SK-N-SH (cell line): ENCODE data around the gene RECK.

Experiments
- JUND ChIP-seq: IDR thresholded peaks from 2 replicates; pipeline ENCODE4 v1.4.0; 2012
- MXI1 ChIP-seq: IDR thresholded peaks from 2 replicates; pipeline ENCODE4 v1.6.1; 2012; ENCODE audit warnings: mild to moderate bottlenecking, low read depth, low read length, improper control_type of control experiment
- POLR2AphosphoS5 ChIP-seq: IDR thresholded peaks from 2 replicates; pipeline ENCODE4 v1.6.1; 2012; ENCODE audit warnings: low read depth, low read length
- RAD21 ChIP-seq: IDR thresholded peaks from 2 replicates; pipeline ENCODE4 v1.6.1; 2012; ENCODE audit warnings: mild to moderate bottlenecking, low read length
- RFX5 ChIP-seq: IDR thresholded peaks from 2 replicates; pipeline ENCODE4 v1.6.1; 2012; ENCODE audit warnings: mild to moderate bottlenecking, improper control_type of control experiment, low read length
- SMC3 ChIP-seq: IDR thresholded peaks from 2 replicates; pipeline ENCODE4 v1.6.1; 2012; ENCODE audit warnings: low read depth, low read length, improper control_type of control experiment
- TCF12 ChIP-seq: IDR thresholded peaks from 2 replicates; pipeline ENCODE4 v1.4.0; 2012
- TF ChIP-seq, protein P1 (sequence below): fragments of 200-600 bp; sonication (generic); IDR thresholded peaks from 2 replicates; pipeline ENCODE4 v1.6.1; 2017; ENCODE audit warnings: antibody characterized with exemption, mild to moderate bottlenecking, moderate library complexity
- TF ChIP-seq, protein P2 (sequence below): IDR thresholded peaks from 2 replicates; pipeline ENCODE4 v1.6.1; 2012; ENCODE audit warnings: mild to moderate bottlenecking, low read depth, low read length, moderate library complexity

DNA sequence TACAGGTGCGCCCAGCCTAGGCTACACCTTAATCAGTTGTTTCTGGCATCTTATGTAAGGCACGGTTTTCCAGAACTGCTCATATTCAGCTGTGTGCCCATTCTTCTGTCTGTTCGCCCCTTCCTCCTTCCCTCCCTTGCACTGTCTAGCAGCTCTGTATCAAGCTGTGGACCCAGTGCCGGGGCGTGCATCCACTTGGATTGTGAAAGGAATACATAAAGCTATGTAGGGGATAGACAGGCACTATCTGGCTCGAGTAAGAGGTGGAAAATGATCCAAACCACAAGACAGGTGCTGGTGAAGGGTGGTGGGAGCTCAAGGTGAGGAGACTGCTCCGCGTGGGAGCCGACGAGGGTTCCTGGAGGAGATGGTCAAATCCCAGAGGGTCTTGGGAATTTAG is 101.8 kb downstream of the RECK start:
- TF ChIP-seq TCF12 (no peak), RFX5 (no peak), RAD21 (no peak), POLR2AphosphoS5 (no peak), MXI1 (no peak), SMC3 (no peak), JUND (no peak)
- TF ChIP-seq, protein P1, sequence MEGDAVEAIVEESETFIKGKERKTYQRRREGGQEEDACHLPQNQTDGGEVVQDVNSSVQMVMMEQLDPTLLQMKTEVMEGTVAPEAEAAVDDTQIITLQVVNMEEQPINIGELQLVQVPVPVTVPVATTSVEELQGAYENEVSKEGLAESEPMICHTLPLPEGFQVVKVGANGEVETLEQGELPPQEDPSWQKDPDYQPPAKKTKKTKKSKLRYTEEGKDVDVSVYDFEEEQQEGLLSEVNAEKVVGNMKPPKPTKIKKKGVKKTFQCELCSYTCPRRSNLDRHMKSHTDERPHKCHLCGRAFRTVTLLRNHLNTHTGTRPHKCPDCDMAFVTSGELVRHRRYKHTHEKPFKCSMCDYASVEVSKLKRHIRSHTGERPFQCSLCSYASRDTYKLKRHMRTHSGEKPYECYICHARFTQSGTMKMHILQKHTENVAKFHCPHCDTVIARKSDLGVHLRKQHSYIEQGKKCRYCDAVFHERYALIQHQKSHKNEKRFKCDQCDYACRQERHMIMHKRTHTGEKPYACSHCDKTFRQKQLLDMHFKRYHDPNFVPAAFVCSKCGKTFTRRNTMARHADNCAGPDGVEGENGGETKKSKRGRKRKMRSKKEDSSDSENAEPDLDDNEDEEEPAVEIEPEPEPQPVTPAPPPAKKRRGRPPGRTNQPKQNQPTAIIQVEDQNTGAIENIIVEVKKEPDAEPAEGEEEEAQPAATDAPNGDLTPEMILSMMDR = no peak
- TF ChIP-seq, protein P2, sequence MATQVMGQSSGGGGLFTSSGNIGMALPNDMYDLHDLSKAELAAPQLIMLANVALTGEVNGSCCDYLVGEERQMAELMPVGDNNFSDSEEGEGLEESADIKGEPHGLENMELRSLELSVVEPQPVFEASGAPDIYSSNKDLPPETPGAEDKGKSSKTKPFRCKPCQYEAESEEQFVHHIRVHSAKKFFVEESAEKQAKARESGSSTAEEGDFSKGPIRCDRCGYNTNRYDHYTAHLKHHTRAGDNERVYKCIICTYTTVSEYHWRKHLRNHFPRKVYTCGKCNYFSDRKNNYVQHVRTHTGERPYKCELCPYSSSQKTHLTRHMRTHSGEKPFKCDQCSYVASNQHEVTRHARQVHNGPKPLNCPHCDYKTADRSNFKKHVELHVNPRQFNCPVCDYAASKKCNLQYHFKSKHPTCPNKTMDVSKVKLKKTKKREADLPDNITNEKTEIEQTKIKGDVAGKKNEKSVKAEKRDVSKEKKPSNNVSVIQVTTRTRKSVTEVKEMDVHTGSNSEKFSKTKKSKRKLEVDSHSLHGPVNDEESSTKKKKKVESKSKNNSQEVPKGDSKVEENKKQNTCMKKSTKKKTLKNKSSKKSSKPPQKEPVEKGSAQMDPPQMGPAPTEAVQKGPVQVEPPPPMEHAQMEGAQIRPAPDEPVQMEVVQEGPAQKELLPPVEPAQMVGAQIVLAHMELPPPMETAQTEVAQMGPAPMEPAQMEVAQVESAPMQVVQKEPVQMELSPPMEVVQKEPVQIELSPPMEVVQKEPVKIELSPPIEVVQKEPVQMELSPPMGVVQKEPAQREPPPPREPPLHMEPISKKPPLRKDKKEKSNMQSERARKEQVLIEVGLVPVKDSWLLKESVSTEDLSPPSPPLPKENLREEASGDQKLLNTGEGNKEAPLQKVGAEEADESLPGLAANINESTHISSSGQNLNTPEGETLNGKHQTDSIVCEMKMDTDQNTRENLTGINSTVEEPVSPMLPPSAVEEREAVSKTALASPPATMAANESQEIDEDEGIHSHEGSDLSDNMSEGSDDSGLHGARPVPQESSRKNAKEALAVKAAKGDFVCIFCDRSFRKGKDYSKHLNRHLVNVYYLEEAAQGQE = no peak
